HG03039 (cell line): Measurements from ENCODE around the gene ASTN1.

Source experiments
- ATAC-seq: cut with Tn5 transposase; IDR thresholded peaks from one replicate; pipeline ENCODE4 v1.9.1; 2021; ENCODE audit warnings: mild to moderate bottlenecking, moderate library complexity; ENCODE audit not compliant: unreplicated experiment

Gene ASTN1

GRCh38 chr1:177045151-177045550 lies 119.4 kb downstream of the ASTN1 start:
- no peak for ATAC-seq

GRCh38 chr1:177044390-177044789 lies 120.1 kb downstream of the ASTN1 start:
- no peak for ATAC-seq

- no peak for ATAC-seq
These were observed 120.9 kb downstream of the ASTN1 start for GRCh38 chr1:177043597-177043996.

- no peak for ATAC-seq
These were observed 128.9 kb downstream of the ASTN1 start for GRCh38 chr1:177035586-177035985.

- no peak for ATAC-seq
These were observed 130.9 kb downstream of the ASTN1 start for GRCh38 chr1:177033628-177034027.

GRCh38 chr1:177032434-177032833 lies 132.1 kb downstream of the ASTN1 start:
- ATAC-seq: no peak

- no peak for ATAC-seq
These were observed 139.9 kb downstream of the ASTN1 start for GRCh38 chr1:177024623-177025022.

- ATAC-seq: no peak
These were observed 140.8 kb downstream of the ASTN1 start for GRCh38 chr1:177023726-177024125.

GRCh38 chr1:177023249-177023648 lies 141.3 kb downstream of the ASTN1 start:
- ATAC-seq: no peak

GRCh38 chr1:177021687-177022086 lies 142.8 kb downstream of the ASTN1 start:
- ATAC-seq: no peak

GRCh38 chr1:177020851-177021589 lies 143.5 kb downstream of the ASTN1 start:
- no peak for ATAC-seq

GRCh38 chr1:177017287-177017852 lies 147.1 kb downstream of the ASTN1 start:
- ATAC-seq: no peak

- ATAC-seq: no peak
These were observed 150.2 kb downstream of the ASTN1 start for GRCh38 chr1:177014325-177014724.

GRCh38 chr1:177012342-177012925 lies 152.1 kb downstream of the ASTN1 start:
- no peak for ATAC-seq

GRCh38 chr1:177011508-177011907 lies 153.0 kb downstream of the ASTN1 start:
- no peak for ATAC-seq

- ATAC-seq: no peak
These were observed 154.2 kb downstream of the ASTN1 start for GRCh38 chr1:177010211-177010825.

- no peak for ATAC-seq
These were observed 155.9 kb downstream of the ASTN1 start for GRCh38 chr1:177008653-177009052.

GRCh38 chr1:177007437-177008161 lies 156.9 kb downstream of the ASTN1 start:
- no peak for ATAC-seq

- ATAC-seq: no peak
These were observed 161.6 kb downstream of the ASTN1 start for GRCh38 chr1:177002891-177003290.

GRCh38 chr1:177001556-177001955 lies 163.0 kb downstream of the ASTN1 start:
- ATAC-seq: no peak

GRCh38 chr1:176998183-176998795 lies 166.2 kb downstream of the ASTN1 start:
- ATAC-seq: no peak
